ENCODE measurements around the gene MFGE8.

Gene MFGE8

DNA sequence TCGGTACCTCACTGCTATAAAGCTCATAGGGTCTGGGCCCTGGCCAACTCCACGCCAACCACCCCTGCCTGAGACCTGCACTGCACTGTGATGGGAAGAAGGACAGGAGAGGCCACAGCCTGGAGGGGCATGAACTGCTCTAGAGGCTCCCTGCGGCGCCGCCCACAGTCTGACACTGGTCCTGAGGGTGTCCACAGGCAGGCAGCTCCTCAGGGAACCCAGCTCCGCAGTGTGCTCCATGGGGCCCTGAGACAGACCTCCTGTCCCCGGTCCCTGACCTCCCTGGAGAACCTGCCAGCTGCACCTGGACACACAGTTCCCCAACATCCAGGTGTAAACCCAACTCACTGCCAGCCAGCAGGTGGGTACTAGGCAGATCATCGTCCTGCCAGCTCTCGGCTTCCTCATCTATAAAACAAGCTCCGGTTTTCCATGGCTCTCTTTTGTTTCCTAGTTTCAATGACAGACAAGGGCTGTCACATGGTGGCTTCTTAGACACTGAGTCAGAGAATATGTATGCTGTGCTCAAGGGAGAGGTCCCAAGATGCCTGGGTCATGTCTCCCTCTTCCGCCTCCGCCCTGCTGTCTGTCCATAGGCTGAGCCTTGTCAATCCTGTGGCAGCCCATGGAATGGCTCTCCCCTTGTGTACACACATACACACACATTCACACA is 12.7 kb downstream of the MFGE8 start:
- DNase-seq (ENCODE audit: low read depth in 3 of 3) = no peak

DNA sequence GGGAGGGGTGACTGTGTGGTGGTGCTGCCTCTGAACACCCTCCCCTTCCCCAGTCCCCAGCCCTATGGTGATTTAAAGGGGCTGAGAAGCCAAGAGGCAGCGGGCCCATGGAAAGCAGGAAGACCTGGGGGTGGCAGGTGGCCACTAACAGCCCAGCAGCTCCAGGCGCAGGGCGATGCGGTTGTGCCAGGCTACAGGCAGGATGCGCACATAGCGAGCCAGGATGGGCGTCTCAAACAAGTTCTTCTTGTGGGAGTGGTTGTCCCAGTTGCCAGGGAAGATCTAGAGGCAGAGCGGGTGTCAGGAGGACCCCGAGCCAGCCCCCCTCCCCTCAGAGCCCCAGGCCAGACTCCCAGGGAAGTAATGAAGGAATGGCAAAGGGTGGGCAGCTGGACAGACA is 13.9 kb downstream of the MFGE8 start:
- no peak for DNase-seq (ENCODE audit: low read depth in 3 of 3)

DNA sequence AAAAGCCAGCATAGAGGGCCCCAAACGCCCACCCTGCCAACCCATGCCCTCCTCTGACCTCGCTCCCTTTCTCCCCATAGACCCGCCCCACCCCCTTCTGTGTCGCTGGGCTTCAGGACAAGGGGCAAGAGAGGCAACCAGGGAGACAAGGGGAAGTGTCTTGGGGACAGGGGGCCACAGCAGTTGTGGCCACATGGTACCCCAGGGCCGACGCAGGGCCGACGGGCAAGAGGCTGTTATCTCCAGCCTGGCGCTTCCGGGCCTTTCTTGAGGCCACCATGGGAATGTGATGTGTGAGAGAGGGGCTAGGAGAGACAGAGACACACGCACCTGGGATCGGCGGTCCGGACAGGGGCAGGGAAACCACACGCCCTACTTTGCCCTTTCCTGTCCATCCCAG is 14.4 kb downstream of the MFGE8 start:
- DNase-seq (ENCODE audit: low read depth in 3 of 3) = no peak

DNA sequence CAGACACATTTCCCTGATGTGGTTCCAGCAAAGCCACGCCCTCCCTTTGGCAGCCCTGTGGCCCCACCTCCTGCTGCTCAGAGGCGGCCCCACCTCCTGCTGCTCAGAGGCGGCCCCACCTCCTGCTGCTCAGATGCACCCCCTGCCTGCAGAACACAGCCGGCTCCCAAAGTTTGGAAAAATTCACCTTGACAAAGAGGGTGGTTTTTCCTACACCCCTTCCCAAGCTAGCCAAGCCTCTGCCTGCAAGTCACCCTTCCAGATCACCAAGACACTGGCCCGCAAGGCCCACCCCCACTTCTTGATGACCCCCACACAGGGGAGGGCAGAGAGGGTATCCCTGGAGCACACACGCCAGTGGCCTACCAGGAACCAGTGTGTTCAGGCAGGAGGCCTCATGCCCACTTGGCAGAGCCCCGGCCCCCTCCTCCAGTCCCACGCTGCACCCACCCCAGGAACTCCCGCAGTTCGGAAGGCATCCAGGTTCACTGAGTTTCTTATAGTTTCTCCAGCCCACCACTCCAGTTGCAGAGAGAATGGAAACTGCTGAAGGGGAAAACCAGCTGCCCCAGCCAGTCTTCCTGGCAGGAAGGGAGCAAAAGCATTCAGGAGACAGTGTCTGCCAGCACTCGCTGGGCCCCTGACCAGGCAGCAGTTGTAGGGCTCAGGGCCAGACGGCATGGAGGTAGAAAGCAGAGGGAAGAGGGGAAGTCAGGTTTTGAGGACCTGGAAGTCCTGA is 15.6 kb downstream of the MFGE8 start:
- DNase-seq (ENCODE audit: low read depth in 3 of 3) = peak in 2 of 3 donors; percentile 71 to 74

DNA sequence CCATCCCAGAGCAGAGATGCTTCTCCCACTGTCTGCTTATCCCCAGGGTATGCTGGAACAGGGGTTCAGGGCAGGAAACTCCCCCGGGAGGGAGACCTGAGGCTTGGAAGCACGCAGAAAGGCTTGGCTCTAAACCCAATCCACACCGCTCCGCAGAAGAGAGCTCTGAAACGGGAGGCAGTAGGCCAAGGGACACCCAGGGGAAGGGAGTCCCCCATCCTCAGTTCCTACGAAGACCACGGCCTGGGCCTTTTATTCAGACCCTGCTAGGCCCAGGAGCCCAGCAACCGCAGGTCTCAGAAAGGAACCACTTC is 16.1 kb downstream of the MFGE8 start:
- no peak for DNase-seq (ENCODE audit: low read depth in 3 of 3)

DNA sequence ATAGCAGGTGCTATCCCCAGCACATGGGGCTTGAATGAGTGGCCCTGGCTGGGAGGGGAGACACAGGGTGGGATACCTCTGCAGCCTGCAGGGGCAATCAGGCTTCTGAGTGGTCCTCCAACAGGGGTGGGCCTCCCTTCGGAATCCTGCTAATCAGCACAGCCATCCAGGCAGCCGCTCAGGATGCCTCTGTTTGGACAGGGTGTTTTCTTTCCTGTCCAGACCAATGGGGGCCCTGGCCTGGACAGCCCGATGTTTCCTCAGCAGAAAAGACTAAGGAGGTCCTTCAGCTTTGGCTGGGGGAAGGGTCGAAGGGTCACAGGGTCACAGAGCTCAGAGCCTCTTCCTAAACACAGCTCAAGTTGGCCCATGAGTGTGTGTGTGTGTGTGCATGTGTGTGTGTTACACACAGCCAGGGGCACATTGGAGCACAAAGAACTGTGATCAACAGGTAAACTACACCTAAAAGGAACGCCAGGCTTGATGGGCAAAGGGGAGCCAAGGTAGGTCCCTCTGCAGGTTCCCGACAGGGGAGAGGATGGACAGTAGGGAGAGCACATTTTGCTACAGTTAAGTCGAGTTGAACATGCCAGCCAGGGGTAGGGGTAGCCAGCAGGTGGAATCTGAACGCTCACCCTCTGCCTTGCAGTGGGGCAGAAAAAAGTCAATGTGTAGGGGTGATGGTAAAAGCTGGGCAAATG is 16.7 kb downstream of the MFGE8 start:
- no peak for DNase-seq (ENCODE audit: low read depth in 3 of 3)

DNA sequence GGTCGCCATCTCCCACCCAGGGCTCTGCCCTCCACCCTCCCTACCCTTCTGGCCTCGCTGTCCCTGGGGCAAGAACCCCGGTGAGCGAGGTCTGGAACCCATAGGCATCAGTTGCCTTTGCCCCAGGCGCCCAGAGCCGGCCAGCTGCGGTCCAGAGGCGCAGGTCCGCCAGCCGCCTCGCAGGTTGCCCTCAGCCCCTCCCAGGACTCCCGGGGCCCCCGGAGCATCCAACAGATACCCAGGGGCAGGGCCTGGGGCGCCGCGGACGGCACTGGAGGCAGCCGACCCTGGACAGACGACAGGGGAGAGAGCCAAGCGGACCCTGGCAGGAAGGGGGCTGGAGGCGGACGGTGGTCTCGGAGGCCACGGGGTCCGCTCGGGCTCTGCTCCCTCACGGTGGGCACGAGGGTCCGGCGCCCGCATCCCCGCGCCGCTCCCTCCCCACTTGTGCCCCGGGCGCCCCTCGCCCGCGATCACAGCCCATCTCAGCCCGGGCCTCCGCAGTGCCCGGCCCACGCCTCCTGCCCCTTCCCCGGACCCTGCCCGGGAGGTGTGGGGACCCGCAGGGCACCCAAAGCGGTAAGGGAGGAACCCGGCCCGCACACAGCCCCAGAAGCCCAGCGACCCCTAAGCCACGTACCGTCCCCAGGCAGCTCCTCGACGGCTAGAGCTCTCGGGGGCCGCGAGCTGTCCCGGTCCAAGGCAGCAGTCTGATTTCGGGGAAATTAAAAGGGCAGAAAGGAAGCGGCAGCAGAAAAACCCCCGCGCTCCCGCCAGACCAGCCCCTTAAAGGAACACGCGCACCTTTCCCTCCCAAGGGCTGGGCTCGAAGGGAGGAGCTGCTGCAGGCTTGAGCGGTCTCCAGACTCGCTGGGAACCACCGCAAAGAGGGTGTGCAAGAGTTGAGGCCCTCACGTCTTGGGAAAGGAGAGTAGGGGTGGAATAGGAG is 18.1 kb downstream of the MFGE8 start, which contains the start of gene HAPLN3:
HAPLN3 (minus strand) TSS at position 726 of the 949 bp plus-strand sequence. CDS start 8,246 bp downstream, outside the sequence.
- peak; percentile 30 to 48 (median 33) for DNase-seq (ENCODE audit: low read depth in 3 of 3)

DNA sequence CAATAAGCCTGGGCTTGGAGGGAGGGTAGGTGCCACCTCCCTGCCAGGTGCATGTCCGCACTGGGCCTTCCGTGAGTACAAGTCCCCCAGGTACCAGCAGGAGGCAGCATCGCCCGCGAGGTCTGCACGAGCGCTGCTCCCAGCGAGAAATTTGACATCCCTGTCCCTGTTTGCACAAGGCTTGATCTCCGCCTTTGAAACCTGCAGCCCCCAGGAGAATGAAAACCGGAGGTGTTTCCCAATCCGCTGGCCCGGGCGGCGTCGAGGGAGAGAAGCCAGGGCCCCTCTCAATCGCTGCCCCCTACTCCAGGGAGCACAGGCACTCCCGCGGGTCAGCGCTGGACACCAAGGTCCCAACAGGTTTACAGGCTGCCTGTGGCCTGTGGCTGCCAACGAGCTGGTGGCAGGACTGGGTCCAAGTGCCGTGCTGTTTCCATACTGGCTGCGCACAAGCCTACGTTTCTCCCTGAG is 18.8 kb downstream of the MFGE8 start:
- DNase-seq (ENCODE audit: low read depth in 3 of 3) = peak; percentile 75 to 82 (median 75)

DNA sequence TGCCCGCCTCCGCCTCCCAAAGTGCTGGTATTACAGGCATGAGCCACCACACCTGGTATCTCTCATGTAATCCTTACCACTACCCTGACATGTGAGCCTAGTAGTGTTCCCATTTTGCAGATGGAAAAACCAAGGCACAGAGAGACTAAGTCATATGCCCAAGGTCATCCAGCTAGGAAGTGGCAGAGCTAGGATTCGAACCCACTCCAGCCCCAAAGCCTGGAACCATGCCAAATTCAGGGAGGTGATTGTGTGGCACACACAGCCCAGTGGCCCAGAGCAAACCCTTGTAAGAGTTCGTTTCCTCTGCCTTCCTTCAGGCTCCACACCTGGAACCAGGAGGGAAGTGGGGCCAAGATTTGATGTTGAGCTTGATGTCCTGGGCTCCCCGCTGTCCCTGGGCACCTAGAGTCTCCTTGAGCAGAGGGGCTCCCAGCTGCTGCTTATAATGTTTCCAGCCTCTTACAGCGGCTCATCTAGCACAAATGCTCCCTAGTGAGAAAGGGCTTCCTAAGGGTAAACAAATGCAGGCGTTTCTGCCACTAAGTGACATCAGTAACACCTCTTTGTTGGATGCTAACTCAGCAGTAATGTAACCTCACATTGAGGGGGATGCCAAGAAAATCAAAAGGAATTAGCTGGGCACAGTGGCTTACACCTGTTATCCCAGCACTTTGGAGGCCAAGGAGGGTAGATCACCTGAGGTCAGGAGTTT is 21.5 kb downstream of the MFGE8 start:
- DNase-seq (ENCODE audit: low read depth in 3 of 3) = no peak

DNA sequence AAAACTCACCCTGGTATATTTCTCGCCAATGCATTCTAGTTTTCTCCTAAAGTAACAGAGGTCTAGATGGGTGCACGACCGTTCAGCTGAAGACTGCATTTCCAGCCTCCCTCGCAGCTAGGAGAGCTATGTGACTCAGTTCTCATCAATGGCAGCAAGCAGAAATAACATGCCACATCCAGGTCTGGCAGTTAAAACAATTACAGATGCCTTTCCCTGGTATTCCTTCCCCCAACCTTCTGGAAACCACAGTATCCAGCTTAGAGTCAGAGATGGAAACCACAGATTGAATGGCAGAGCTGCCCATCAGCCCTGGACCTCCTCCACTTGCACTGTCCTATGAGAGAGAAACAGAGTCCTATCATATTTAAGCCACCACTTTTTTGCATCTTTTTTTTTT is 22.7 kb downstream of the MFGE8 start:
- DNase-seq (ENCODE audit: low read depth in 3 of 3) = no peak

DNA sequence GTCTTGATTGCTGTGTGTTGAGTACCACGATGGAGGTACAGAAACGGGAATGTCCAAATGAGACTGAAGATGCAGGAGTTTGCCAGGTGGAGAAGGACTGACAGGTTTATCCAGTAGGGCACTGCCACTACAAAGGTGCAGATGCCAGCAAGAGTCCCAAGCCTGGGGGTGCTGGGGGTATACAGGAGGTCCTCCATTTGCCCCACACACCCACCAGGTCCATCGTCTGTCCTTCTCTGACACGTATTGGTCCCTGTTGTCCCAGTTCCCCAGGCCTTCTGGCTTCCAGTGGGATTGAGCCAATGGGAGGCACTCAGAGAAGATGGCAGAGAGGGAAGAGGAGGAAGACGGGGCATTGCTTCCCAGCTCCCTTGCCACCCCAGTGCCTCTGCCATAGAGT is 24.5 kb downstream of the MFGE8 start:
- no peak for DNase-seq (ENCODE audit: low read depth in 3 of 3)

DNA sequence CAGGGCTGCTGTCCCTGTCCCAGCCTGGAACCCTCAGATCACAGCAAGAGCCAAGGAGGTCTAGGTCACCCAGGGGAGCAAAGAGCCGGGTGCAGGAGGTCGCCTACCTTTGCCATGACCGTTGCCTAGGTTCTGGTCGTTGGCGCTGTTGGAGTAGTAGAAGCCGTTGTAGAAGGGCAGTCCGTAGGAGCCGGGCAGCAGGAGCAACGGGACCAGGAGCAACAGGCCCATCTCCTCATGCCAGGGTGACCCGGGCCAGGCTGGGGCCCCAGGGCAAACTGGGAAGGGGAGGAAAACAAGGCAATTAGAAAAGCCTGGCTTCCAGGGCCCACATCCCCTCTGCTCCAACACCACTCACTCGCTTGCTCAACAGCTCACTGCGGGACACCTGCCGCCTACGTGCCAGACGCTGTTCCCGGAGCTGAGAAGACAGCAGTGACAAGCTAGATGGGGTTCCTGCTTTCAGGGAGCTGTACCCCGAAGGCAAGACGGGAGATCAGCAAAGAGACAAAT is 26.1 kb downstream of the MFGE8 start:
- no peak for DNase-seq (ENCODE audit: low read depth in 3 of 3)

DNA sequence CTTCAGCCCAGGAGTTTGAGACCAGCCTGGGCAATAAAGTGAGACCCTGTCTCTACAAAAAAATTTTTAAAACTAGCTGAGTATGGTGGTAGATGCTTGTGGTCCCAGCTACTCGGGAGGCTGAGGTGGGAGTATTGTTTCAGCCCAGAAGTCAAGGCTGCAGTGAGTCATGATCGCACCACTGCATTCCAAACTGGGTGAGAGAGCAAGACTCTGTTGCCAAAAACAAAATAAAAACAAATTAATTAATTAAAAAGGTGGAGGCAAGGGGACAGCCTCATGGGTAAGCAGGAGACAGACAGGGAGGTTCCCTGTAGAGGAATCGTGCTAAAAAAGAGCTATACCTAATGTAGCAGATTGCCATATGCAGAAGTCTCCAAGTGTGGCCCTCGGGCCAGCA is 30.4 kb downstream of the MFGE8 start:
- no peak for DNase-seq (ENCODE audit: low read depth in 3 of 3)

DNA sequence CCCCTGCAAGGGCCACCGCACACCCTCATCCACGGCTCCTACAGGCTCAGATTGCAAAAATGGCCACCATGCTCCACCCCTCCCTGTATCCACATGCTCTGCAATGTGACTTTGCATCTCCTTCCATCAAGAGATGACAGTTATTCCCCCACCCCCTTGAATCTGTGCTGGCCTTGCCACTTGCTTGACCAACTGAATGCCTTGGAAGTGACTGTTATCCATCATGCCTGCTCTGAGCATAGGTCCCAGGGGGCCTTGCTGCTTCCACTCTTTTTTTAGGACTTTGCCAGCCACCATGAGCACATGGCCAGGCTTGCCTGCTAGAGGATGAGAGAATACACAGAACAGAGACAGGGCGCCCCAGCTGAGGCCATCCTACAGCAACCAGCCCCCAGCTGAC is 31.4 kb downstream of the MFGE8 start:
- DNase-seq (ENCODE audit: low read depth in 3 of 3) = no peak

DNA sequence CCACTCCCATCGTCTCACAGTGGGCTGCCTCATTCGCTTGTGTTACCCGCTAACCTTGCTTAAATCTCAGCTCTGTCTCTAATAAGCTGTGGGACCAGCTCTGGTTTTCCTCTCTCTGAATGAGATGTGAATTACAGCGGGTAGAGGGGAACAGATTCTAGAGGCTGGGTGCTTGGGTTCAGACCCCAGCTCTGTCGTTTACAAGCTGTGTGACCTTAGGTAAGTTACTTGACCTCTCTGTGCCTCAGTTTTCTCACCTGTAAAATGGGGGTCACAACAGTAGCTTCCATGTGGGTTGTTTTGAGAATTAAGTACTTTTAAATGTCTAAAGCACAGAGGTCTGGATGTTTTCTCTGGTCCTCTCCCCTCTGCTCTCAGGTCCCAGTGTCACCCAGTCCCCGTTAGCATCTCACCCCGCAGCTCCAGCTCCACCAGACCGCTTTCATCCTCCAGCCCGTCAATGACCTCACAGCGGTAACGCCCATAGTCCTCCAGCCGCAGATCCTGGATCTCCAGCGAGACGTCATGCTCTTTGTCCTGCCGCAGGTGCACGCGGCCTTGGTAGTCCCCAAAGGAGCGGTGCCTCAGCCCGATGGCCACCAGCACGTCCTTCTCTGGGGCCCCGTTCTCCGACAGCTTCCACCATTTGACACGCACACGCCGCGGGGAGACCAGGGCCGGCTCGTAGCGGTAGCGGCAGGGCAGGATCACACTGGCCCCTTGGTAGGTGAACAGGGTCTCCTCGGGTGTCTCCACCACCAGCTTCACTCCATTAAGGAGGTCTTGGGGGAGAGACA is 32.0 kb downstream of the MFGE8 start:
- no peak for DNase-seq (ENCODE audit: low read depth in 3 of 3)

DNA sequence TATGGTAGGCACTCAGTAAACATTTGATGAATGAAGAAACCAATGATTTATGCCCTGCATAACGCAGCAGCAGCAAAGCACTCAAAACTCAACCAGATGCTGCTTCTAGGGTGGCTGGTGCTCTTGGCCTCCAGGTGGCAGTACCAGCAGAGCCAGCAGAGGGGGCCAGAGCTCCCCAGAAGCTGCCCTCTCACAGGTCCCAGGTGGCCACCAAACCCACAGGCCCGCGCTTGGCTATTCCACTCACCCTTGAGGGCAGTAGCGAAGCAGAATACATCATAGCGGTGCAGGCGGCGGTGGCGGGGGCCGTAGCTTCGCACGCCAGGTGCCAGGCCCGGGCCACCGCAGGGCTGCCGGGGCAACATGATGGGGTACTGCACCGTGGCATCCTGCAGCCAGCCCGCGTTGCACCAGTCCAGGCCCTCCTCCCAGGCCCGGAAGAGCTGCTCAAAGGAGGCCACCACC is 34.4 kb downstream of the MFGE8 start:
- peak in 1 of 3 donors; percentile 34 for DNase-seq (ENCODE audit: low read depth in 3 of 3)

DNA sequence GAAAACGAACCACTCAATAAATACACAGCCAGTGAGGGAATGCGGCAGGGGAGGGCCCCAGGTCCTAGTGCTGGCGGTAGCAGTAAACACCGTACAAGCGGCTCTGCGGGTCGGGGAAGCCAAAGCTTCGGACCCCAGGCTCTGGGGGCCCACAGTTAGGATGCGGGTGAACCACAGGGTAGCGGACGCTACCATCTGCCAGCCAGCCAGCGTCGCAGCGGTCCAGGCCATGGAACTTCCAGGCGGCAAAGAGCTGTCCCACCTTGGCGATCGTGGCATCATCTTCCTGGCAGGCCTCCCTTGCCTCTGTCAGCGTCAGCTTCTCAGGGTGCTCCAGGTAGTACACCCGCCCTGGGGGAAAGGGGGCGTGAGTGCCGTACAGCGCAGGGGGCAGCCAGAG is 35.3 kb downstream of the MFGE8 start:
- no peak for DNase-seq (ENCODE audit: low read depth in 3 of 3)

DNA sequence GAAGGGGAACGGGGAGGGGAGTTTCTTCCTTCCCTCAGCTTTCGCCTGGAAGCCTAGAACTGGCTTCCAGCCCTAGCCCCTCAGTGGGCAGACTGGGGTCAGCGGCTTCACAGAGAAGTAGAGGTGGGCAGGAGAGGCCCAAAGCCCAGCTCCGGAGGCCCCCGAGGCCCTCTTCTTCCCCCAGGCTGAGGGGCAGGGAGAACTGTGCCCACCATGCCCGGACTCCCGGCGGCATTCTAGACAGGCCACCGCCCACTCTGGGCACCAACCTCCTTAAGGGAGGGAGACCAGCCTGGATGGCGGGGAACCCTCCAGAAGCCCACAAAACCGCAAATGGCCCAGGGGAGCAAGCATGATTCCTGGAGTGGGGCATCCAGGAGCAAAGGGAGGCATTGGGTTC is 35.8 kb downstream of the MFGE8 start:
- no peak for DNase-seq (ENCODE audit: low read depth in 3 of 3)

DNA sequence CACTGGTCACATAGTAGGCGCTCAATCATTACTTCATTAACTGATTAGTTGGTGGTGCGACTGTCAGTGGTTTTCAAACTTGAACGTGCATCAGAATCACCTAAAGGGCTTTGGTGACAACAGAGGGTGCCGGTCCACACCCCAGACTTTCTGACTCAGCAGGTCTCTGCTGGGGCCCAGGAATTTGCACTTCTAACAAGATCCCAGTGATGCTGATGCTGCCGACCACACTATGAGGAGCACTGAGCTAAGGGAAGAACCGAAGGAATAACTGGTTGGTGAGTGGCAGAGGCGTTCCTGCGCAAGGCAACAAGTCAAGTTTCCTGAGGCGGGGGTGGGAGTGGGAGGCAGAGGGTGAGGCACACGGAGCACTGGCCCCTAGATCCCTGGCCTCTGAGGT is 36.6 kb downstream of the MFGE8 start:
- no peak for DNase-seq (ENCODE audit: low read depth in 3 of 3)

DNA sequence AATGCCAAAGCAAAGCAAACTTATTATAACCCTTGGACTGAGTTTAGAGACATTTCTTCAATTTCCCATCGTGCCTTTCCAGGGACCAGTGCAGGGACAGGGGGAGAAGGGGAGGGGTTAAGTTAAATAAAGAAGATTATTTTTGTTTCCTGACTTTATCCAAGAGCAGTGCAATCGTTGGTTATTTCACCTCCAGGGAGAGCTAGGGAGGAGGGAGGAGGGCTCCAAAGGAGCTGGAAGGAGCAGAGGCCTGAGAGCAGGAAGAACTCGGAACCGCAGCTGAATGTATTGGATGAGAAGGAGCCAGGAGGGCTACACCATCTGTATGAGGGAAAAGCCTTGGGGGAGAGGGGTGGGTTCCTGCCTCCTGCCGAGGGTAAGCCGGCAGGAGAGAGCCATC is 38.5 kb downstream of the MFGE8 start:
- DNase-seq (ENCODE audit: low read depth in 3 of 3) = no peak
